Measurements from ENCODE around the gene TMEM266.
A peak's percentile ranks its signal among the peaks of the same experiment; 100 is the strongest.

Gene TMEM266

DNA sequence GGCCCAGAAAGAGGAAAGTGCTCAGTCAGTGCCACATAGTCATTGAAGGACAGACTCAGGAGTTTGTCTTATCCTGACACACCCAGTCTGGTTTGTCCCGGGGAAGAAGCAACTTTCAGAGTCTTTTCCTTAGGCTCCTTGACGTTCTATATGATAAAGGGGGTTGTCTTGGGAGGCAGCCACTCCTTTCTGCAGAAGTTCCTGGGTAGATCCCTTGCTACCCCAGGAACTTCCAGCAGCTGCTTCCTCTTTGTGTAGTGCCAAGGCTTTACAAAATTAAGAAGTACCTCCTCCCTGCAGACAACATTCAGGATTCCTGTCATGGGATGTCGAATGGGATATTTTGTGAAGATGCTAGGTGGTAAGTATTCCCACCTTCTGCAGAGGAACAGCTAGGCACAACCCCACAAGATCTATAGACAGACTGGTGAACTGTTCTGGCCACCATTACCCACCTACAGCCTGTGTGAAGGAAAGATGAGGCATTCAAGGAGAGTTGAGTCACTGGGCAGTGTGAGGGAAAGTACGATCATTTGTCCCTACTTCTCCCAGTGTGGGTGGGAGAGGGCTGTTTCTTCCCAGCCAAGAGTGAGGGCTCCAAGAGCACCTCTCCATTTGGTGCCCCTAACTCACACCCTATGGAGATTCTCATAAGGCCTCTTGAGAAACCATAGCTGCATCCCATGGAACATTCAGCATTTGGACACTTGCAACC, 11.3 kb downstream of the TMEM266 start:
- H3K27ac ChIP-seq: no peak overlapping the region
- H3K4me1 ChIP-seq (ENCODE audit: control insufficient read depth in 1 of 2, insufficient read depth in 1 of 2, low read depth in 1 of 2, low read length in 1 of 2): peaks cover 26% of the 10 kb centered on the region in 2 experiments
- no peak overlapping the region for H3K4me3 ChIP-seq (ENCODE audit: low read depth in 1 of 2, low read length in 1 of 2)
- H3K9me3 ChIP-seq: no peaks in the 10 kb centered on the region
- no peaks in the 10 kb centered on the region for H3K36me3 ChIP-seq
- TF ChIP-seq, protein P1, sequence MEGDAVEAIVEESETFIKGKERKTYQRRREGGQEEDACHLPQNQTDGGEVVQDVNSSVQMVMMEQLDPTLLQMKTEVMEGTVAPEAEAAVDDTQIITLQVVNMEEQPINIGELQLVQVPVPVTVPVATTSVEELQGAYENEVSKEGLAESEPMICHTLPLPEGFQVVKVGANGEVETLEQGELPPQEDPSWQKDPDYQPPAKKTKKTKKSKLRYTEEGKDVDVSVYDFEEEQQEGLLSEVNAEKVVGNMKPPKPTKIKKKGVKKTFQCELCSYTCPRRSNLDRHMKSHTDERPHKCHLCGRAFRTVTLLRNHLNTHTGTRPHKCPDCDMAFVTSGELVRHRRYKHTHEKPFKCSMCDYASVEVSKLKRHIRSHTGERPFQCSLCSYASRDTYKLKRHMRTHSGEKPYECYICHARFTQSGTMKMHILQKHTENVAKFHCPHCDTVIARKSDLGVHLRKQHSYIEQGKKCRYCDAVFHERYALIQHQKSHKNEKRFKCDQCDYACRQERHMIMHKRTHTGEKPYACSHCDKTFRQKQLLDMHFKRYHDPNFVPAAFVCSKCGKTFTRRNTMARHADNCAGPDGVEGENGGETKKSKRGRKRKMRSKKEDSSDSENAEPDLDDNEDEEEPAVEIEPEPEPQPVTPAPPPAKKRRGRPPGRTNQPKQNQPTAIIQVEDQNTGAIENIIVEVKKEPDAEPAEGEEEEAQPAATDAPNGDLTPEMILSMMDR (IDR thresholded peaks at IDR 0.05): no peak
- H3K27me3 ChIP-seq: no peaks in the 10 kb centered on the region

DNA sequence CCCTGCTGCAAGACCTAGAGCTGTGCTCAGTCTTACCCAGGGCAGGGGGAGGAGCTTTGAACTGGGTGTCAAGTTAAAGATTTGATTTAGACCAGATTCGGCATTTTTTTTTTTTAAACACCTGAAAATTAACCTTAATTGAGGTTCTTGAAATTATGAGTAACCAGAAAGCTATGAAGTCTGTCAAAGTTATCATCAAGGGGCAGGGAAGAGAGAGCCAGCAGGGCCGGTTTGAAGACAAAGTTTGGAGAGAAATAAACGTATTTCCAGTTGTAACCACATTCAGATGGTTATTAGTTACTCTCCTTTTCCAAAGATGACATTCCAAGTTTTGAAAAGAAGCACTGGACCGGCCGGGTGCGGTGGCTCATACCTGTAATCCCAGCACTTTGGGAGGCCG, 12.0 kb downstream of the TMEM266 start:
- Histone ChIP-seq H3K27me3 (no peaks in the 10 kb centered on the region), H3K36me3 (no peaks in the 10 kb centered on the region), H3K4me3 (ENCODE audit: low read depth in 1 of 2, low read length in 1 of 2) (no peak overlapping the region), H3K9me3 (no peaks in the 10 kb centered on the region), H3K27ac (no peak overlapping the region), H3K4me1 (ENCODE audit: control insufficient read depth in 1 of 2, insufficient read depth in 1 of 2, low read depth in 1 of 2, low read length in 1 of 2) (peaks cover 33% of the 10 kb centered on the region in 2 experiments)
- TF ChIP-seq, protein P1 (IDR thresholded peaks at IDR 0.05): no peak

DNA sequence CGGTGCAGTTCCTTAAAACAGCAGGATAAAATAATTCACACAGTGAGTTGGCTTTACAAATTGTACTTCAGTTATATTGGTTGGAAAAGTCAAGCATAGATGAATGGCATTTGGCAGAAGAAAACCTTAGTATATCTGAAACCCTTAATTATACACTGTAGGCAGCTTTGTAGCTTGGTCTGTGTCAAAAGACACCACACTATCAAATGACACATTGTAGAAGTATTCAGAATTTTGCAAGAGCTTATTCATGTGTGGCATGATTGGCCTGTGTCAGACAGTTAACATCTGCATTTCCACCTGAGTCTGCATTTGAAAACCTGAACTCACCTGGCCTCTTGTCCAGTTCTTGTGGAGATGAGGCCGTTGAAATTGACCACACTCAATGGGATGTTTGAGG, 13.8 kb downstream of the TMEM266 start:
- Histone ChIP-seq H3K27ac (no peak overlapping the region), H3K4me1 (ENCODE audit: control insufficient read depth in 1 of 2, insufficient read depth in 1 of 2, low read depth in 1 of 2, low read length in 1 of 2) (peaks cover 50% of the 10 kb centered on the region in 2 experiments), H3K27me3 (no peaks in the 10 kb centered on the region), H3K9me3 (no peaks in the 10 kb centered on the region), H3K4me3 (ENCODE audit: low read depth in 1 of 2, low read length in 1 of 2) (no peak overlapping the region), H3K36me3 (no peaks in the 10 kb centered on the region)
- TF ChIP-seq, protein P1 (IDR thresholded peaks at IDR 0.05): no peak

DNA sequence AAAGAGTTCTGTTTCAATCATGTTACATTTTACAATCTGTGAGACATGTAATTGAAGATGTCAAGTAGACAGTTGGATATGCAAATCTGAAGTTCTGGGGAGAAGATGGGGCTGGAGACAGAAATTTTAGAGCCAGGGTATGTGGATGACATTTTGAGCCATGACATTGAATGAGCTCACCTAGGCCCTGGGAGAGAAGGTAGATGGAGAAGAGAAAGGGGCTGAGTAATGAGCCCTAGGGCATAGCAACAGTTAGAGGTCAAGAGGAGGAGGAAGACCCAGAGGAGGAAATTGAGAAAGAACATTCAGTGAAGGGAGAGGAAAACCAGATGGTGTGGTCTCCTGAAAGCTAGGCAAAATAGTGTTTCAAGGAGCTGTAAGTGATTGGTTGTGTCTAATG, 15.3 kb downstream of the TMEM266 start:
- no peaks in the 10 kb centered on the region for H3K27me3 ChIP-seq
- H3K4me1 ChIP-seq (ENCODE audit: control insufficient read depth in 1 of 2, insufficient read depth in 1 of 2, low read depth in 1 of 2, low read length in 1 of 2): peaks cover 60% of the 10 kb centered on the region in 2 experiments
- H3K27ac ChIP-seq: peak overlapping the region; percentile 38
- no peak overlapping the region for H3K4me3 ChIP-seq (ENCODE audit: low read depth in 1 of 2, low read length in 1 of 2)
- H3K36me3 ChIP-seq: no peaks in the 10 kb centered on the region
- TF ChIP-seq, protein P1 (IDR thresholded peaks at IDR 0.05): no peak
- no peaks in the 10 kb centered on the region for H3K9me3 ChIP-seq

DNA sequence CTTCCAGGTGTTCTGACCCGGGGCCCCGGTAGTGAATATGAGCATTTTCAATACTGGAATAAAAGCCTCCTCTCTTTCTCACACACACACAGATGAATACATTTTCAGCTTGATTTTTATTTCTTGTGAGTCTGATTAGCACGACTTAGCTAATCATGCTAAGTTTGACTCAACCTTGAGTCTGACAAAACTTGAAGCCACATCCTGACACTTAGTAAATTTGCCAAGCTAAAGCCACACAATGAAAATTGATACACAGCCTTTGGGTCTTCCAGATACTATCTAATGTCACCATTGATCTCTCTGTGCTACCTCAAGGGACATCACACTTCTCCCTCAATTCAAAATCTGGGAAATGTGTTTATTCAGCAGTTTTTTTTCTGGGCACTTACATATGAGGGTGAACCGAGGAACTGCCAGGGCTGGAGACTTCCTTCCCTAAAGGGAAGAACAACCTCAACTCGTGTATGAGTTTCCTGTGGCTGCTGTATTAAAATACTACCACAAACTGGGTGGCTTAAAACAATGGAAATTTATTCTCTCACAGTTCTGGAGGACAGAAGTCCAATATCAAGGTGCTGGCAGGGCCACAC, 18.6 kb downstream of the TMEM266 start:
- H3K9me3 ChIP-seq: no peaks in the 10 kb centered on the region
- no peak overlapping the region for H3K4me3 ChIP-seq (ENCODE audit: low read depth in 1 of 2, low read length in 1 of 2)
- H3K27me3 ChIP-seq: no peaks in the 10 kb centered on the region
- no peaks in the 10 kb centered on the region for H3K36me3 ChIP-seq
- TF ChIP-seq, protein P1 (IDR thresholded peaks at IDR 0.05): no peak
- peaks cover 50 to 51% of the 10 kb centered on the region in 2 experiments for H3K4me1 ChIP-seq (ENCODE audit: control insufficient read depth in 1 of 2, insufficient read depth in 1 of 2, low read depth in 1 of 2, low read length in 1 of 2)
- peak overlapping the region; percentile 46 for H3K27ac ChIP-seq
